Sigmoid colon (tissue), 4 donors: ENCODE measurements around the gene EBF4.

ENCODE experiments used
- POLR2A ChIP-seq, 2 donors: fragments of 450-650 bp; IDR thresholded peaks; one replicate each; pipeline ENCODE4 v1.6.1; 2016; ENCODE audit warnings: antibody characterized with exemption in 2 of 2, mild to moderate bottlenecking in 2 of 2, moderate library complexity in 2 of 2
- POLR2AphosphoS5 ChIP-seq, 4 donors: sonication (generic); formaldehyde crosslinking; IDR thresholded peaks; one replicate each; pipeline ENCODE4 v1.6.1; 2017; ENCODE audit warnings: antibody characterized with exemption in 4 of 4
- TF ChIP-seq, protein P1 (sequence below), 4 experiments: fragments of 450-650 bp in 3 of 4; fragments of 200-600 bp in 1 of 4; IDR thresholded peaks; one replicate each; pipeline ENCODE4 v1.5.1; 2016 to 2019; ENCODE audit warnings: antibody characterized with exemption in 4 of 4, mild to moderate bottlenecking in 3 of 4, moderate library complexity in 2 of 4

DNA sequence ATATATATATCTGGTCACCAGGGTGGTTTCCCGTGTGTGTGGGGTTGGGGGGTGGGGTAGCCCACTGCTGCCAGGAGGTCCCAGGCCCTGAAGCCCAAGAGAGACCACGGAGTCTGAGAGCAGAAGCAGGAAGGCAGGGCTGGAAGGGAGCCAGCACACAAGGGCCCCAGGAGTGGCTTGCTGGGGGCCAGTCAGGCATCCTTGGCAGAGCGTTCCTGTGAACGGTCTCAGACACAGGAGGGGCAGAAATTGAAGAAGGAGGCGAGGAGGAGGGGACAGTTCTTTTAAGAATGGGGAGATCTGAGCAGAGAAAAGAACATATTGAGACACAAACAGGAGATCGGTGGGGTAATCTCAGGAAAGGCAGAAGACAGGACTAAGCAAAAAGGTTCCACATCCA is 1.9 kb upstream of the EBF4 start:
- TF ChIP-seq, protein P1, sequence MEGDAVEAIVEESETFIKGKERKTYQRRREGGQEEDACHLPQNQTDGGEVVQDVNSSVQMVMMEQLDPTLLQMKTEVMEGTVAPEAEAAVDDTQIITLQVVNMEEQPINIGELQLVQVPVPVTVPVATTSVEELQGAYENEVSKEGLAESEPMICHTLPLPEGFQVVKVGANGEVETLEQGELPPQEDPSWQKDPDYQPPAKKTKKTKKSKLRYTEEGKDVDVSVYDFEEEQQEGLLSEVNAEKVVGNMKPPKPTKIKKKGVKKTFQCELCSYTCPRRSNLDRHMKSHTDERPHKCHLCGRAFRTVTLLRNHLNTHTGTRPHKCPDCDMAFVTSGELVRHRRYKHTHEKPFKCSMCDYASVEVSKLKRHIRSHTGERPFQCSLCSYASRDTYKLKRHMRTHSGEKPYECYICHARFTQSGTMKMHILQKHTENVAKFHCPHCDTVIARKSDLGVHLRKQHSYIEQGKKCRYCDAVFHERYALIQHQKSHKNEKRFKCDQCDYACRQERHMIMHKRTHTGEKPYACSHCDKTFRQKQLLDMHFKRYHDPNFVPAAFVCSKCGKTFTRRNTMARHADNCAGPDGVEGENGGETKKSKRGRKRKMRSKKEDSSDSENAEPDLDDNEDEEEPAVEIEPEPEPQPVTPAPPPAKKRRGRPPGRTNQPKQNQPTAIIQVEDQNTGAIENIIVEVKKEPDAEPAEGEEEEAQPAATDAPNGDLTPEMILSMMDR (IDR thresholded peaks at IDR 0.05), result no peak
- TF ChIP-seq POLR2A (IDR thresholded peaks at IDR 0.05) (no peak), POLR2AphosphoS5 (IDR thresholded peaks at IDR 0.05) (no peak)
